ENCODE results near the gene CFAP46. TPM values are rescaled to one million over a fixed set of nuclear protein-coding genes. Genes with fewer than 3 reads are reported as not detected.
"Not testable (repeated sequence)": the region's sequence is repeated elsewhere in the genome, so short reads cannot be mapped to it uniquely, and the experiment has no call there.

CFAP46 gene
- total RNA-seq, 1 donor from 2014 or later = 0.09 TPM

GRCh38 chr10:132779549-132780294 lies 162.6 kb downstream of the CFAP46 start:
- intact Hi-C loops (cut with micrococcal nuclease) = no loop called here

GRCh38 chr10:132777441-132777840 lies 164.9 kb downstream of the CFAP46 start:
- intact Hi-C loops (cut with micrococcal nuclease) = no loop called here

GRCh38 chr10:132776821-132777220 lies 165.5 kb downstream of the CFAP46 start:
- intact Hi-C loops (cut with micrococcal nuclease) = no loop called here

GRCh38 chr10:132776186-132776585 lies 166.2 kb downstream of the CFAP46 start:
- intact Hi-C loops (cut with micrococcal nuclease) = no loop called here

- intact Hi-C loops (cut with micrococcal nuclease) = no loop called here
Measured at GRCh38 chr10:132774902-132775863, 167.2 kb downstream of the CFAP46 start.

- intact Hi-C loops (cut with micrococcal nuclease) = no loop called here
Measured at GRCh38 chr10:132774181-132774901, 168.0 kb downstream of the CFAP46 start.

GRCh38 chr10:132772816-132773215 lies 169.6 kb downstream of the CFAP46 start:
- intact Hi-C loops (cut with micrococcal nuclease) = not testable (repeated sequence)

- intact Hi-C loops (cut with micrococcal nuclease) = no loop called here
Measured at GRCh38 chr10:132770061-132771021, 172.0 kb downstream of the CFAP46 start.

GRCh38 chr10:132768346-132769248 lies 173.8 kb downstream of the CFAP46 start:
- intact Hi-C loops (cut with micrococcal nuclease) = no loop called here

- intact Hi-C loops (cut with micrococcal nuclease) = no loop called here
Measured at GRCh38 chr10:132766291-132766690, 176.1 kb downstream of the CFAP46 start.

GRCh38 chr10:132765435-132765834 lies 176.9 kb downstream of the CFAP46 start:
- intact Hi-C loops (cut with micrococcal nuclease) = no loop called here

- intact Hi-C loops (cut with micrococcal nuclease) = no loop called here
Measured at GRCh38 chr10:132764108-132764507, 178.3 kb downstream of the CFAP46 start.

- intact Hi-C loops (cut with micrococcal nuclease) = no loop called here
Measured at GRCh38 chr10:132763545-132763944, 178.8 kb downstream of the CFAP46 start.

- intact Hi-C loops (cut with micrococcal nuclease) = no loop called here
Measured at GRCh38 chr10:132762267-132762666, 180.1 kb downstream of the CFAP46 start.

GRCh38 chr10:132761395-132762060 lies 180.8 kb downstream of the CFAP46 start:
- intact Hi-C loops (cut with micrococcal nuclease) = no loop called here

- intact Hi-C loops (cut with micrococcal nuclease) = no loop called here
Measured at GRCh38 chr10:132758865-132759264, 183.5 kb downstream of the CFAP46 start.

Measured in T-helper 2 cell treated with Interferon-gamma antibody and Interleukin-4, amounts not matched to agents 100 ng/mL and 5 ng/mL, for 36 hours (primary cell).